Measurements from ENCODE around the gene RPN1. TPM values are rescaled to one million over a fixed set of nuclear protein-coding genes. Genes with fewer than 3 reads are reported as not detected.

Gene RPN1
- total RNA-seq, 1 donor = 341 TPM

- DNase-seq (ENCODE audit: low read depth) = no peak
- H3K4me3 ChIP-seq (ENCODE audit: low read depth, low read length) = no peak overlapping the region
- TF ChIP-seq CTCF (IDR thresholded peaks at IDR 0.05; ENCODE audit: insufficient read depth, low read length) = no peak
Measured at GRCh38 chr3:128579927-128580326, 70.7 kb downstream of the RPN1 start.

GRCh38 chr3:128578346-128578745 lies 72.3 kb downstream of the RPN1 start:
- no peak for TF ChIP-seq CTCF (IDR thresholded peaks at IDR 0.05; ENCODE audit: insufficient read depth, low read length)
- H3K4me3 ChIP-seq (ENCODE audit: low read depth, low read length) = no peak overlapping the region
- DNase-seq (ENCODE audit: low read depth) = no peak

GRCh38 chr3:128577711-128578110 lies 72.9 kb downstream of the RPN1 start:
- TF ChIP-seq CTCF (IDR thresholded peaks at IDR 0.05; ENCODE audit: insufficient read depth, low read length) = no peak
- no peak for DNase-seq (ENCODE audit: low read depth)
- no peak overlapping the region for H3K4me3 ChIP-seq (ENCODE audit: low read depth, low read length)

GRCh38 chr3:128576290-128576689 lies 74.3 kb downstream of the RPN1 start:
- no peak for DNase-seq (ENCODE audit: low read depth)

GRCh38 chr3:128575777-128576176 lies 74.8 kb downstream of the RPN1 start:
- no peak overlapping the region for H3K4me3 ChIP-seq (ENCODE audit: low read depth, low read length)
- DNase-seq (ENCODE audit: low read depth) = no peak

More at GRCh38 chr3:128576290-128576689, 74.3 kb downstream of the RPN1 start:
- H3K4me3 ChIP-seq (ENCODE audit: low read depth, low read length) = no peak overlapping the region
- no peak for TF ChIP-seq CTCF (IDR thresholded peaks at IDR 0.05; ENCODE audit: insufficient read depth, low read length)

GRCh38 chr3:128573707-128574162 lies 76.9 kb downstream of the RPN1 start:
- no peak for DNase-seq (ENCODE audit: low read depth)
- no peak overlapping the region for H3K4me3 ChIP-seq (ENCODE audit: low read depth, low read length)
- no peak for TF ChIP-seq CTCF (IDR thresholded peaks at IDR 0.05; ENCODE audit: insufficient read depth, low read length)

More at GRCh38 chr3:128575777-128576176, 74.8 kb downstream of the RPN1 start:
- no peak for TF ChIP-seq CTCF (IDR thresholded peaks at IDR 0.05; ENCODE audit: insufficient read depth, low read length)

GRCh38 chr3:128573160-128573559 lies 77.5 kb downstream of the RPN1 start:
- DNase-seq (ENCODE audit: low read depth) = no peak
- H3K4me3 ChIP-seq (ENCODE audit: low read depth, low read length) = no peak overlapping the region
- TF ChIP-seq CTCF (IDR thresholded peaks at IDR 0.05; ENCODE audit: insufficient read depth, low read length) = no peak

All from fibroblast of the aortic adventitia (primary cell).